GM12874 (cell line): ENCODE data around the gene CMPK2.

Experiments used
- CTCF ChIP-seq: IDR thresholded peaks from 2 replicates; pipeline ENCODE4 v1.5.1; 2011; ENCODE audit warnings: low read depth, mild to moderate bottlenecking, control low read depth, low read length, moderate library complexity; ENCODE audit not compliant: insufficient read depth

CMPK2 gene

GRCh38 chr2:6814869-6815268 lies 50.8 kb downstream of the CMPK2 start:
- no peak for TF ChIP-seq CTCF

DNA sequence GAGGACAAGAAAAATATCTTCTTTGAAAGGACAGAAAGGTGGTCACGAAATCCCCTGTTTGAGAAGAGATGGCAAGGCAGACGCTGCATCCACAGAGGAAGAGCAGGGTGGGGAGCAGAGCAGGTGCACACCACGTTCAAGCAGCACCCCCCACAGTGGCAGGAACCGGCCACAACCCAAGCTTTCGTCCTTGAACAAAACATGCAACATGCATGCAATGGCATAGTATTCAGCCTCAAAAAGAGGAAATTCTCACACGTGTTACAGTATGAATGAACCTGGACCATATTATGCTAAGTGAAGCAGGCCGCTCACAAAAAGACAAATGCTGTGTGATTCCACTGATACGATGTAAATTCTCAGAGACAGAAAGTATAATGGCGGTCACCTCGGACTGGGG lies 51.4 kb downstream of the CMPK2 start:
- TF ChIP-seq CTCF: no peak

GRCh38 chr2:6813573-6813972 lies 52.1 kb downstream of the CMPK2 start:
- no peak for TF ChIP-seq CTCF

DNA sequence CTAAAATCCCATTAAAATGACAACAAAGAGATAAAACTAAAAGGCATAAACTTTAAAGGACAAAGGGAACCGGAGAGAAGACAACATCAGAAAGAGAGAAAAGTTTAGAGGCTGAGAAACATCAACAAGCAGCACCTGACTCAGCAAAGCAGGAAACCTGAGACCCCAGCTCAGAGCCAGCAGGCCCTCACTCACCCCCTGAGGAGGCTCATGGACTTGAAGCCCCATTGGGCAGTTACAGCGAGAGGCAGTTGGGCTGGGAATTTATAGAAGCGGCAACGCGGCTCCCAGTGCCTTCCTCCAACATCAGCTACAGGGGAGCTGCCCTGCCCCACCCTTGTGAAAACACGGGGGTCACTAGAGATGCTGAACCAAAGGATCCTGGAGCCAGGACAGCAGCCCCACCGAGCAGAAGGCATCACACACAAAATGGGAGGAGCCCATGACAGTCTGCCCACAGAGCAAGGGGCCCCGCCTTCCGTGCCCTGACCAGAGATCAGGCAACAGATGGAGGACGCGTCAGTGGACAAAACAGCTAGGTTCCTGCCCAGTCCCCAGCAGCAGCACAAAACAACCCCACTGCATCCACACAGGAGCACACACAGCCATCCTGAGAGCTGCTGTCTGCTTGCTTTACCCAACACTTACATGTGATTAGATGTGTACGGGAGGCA lies 52.7 kb downstream of the CMPK2 start:
- no peak for TF ChIP-seq CTCF

- TF ChIP-seq CTCF: no peak
Measured at GRCh38 chr2:6810961-6811360, 54.7 kb downstream of the CMPK2 start.

DNA sequence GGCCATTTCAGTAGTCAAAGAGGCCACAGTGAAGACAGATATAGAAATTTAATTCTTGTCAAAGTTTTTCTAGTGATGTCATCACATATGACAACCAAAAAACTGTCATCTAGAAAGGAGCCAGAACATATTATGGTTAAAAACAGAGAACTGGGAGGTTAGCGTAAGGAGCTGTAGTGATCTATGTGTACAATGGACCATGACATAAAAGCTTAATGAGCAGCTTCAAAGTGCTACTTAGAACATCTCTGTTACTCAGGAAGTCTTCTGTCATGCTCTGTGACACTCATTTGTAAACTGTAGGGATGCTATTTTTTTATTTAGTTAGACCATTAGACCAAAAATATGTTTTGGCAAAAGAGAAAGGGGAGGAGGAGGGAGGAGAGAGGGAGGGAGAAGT lies 57.3 kb downstream of the CMPK2 start:
- no peak for TF ChIP-seq CTCF

DNA sequence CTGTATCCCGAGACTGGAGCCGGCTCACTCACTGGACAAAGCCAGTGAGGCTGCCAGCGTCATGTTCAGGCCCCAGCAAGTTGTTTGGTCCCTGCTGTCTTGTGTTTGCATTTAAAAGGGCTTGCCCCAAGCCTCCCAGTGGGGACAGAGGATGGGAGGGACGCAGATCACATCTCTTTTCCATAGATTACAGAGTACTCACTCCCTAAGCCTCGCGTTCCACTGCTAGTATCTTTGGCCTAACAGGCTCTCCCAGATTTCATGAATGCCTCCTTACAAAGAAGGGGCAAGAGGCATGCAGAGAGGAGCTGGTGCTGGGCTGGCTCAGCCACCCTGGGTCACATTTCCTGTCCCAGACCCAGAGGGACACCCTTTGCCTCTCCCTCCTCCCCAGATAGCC lies 59.1 kb downstream of the CMPK2 start:
- TF ChIP-seq CTCF: no peak
